Smooth muscle cell (in vitro differentiated cells): ENCODE results near the gene BMPER. TPM values are rescaled to one million over a fixed set of nuclear protein-coding genes. Genes with fewer than 3 reads are reported as not detected.

Experiments used
- DNase-seq: peaks from one replicate; lab custom pipeline; 2025; ENCODE audit not compliant: unreplicated experiment; lab: John Stamatoyannopoulos, UW
- H2AFZ ChIP-seq: fragments of 200-600 bp; sonication (generic); 2 replicates; pipeline ENCODE4 v1.6.0; 2016; ENCODE audit warnings: antibody characterized with exemption, low read depth, mild to moderate bottlenecking
- H3F3A ChIP-seq: fragments of 200-600 bp; sonication (generic); 2 replicates; pipeline ENCODE4 v1.6.0; 2017; ENCODE audit warnings: antibody characterized with exemption, low read depth
- H3K27ac ChIP-seq: fragments of 200-600 bp; sonication (generic); 2 replicates; pipeline ENCODE4 v1.5.1; 2016; ENCODE audit warnings: low read depth, mild to moderate bottlenecking
- H3K27me3 ChIP-seq: fragments of 200-600 bp; sonication (generic); 2 replicates; pipeline ENCODE4 v1.6.1; 2016; ENCODE audit warnings: low read depth, mild to moderate bottlenecking
- H3K36me3 ChIP-seq: fragments of 200-600 bp; sonication (generic); 2 replicates; pipeline ENCODE4 v1.5.1; 2016; ENCODE audit warnings: low read depth
- H3K4me1 ChIP-seq: fragments of 200-600 bp; sonication (generic); 2 replicates; pipeline ENCODE4 v1.5.1; 2016; ENCODE audit warnings: low read depth
- H3K4me2 ChIP-seq: fragments of 200-600 bp; sonication (generic); 2 replicates; pipeline ENCODE4 v1.6.0; 2016; ENCODE audit warnings: mild to moderate bottlenecking
- H3K4me3 ChIP-seq: fragments of 200-600 bp; sonication (generic); 2 replicates; pipeline ENCODE4 v1.5.1; 2016; ENCODE audit warnings: mild to moderate bottlenecking
- H3K79me2 ChIP-seq: fragments of 200-600 bp; sonication (generic); 2 replicates; pipeline ENCODE4 v1.6.0; 2016; ENCODE audit warnings: low read depth, mild to moderate bottlenecking
- H3K9ac ChIP-seq: fragments of 200-600 bp; sonication (generic); 2 replicates; pipeline ENCODE4 v1.6.0; 2016; ENCODE audit warnings: low read depth
- H3K9me3 ChIP-seq: fragments of 200-600 bp; sonication (generic); replicated peaks from 2 replicates; pipeline ENCODE4 v1.5.1; 2016; ENCODE audit warnings: low read depth
- H4K20me1 ChIP-seq: fragments of 200-600 bp; sonication (generic); 2 replicates; pipeline ENCODE4 v1.6.0; 2016; ENCODE audit warnings: low read depth
- WGBS: methylation state at CpG from one replicate; pipeline ENCODE4 v1.1.7; 2016; ENCODE audit warnings: low lambda C conversion rate; 5-methylcytosine and 5-hydroxymethylcytosine counted together
- polyA plus RNA-seq: library from polyadenylated mRNA; unstranded; fragments of >200 nt; fragmentation: Nextera tagmentation; extraction: Ambion mirVana; gene quantifications from 2 replicates; pipeline ENCODE4 v1.2.1, GENCODE V29; 2016
- total RNA-seq: library from RNA; depleted of rRNA; stranded (reverse); fragments of >200 nt; gene quantifications from 2 replicates; pipeline ENCODE4 v1.2.3, GENCODE V29; 2014
- TF ChIP-seq, protein P1 (sequence below): fragments of 200-600 bp; sonication (generic); IDR thresholded peaks from 2 replicates; pipeline ENCODE4 v1.5.1; 2017; ENCODE audit warnings: borderline replicate concordance, mild to moderate bottlenecking, antibody characterized with exemption; ENCODE audit not compliant: insufficient read depth, poor library complexity, severe bottlenecking

The BMPER gene
- total and polyA plus RNA-seq, 2 experiments from 2014 or later, result 3.0 to 21.9 TPM

DNA sequence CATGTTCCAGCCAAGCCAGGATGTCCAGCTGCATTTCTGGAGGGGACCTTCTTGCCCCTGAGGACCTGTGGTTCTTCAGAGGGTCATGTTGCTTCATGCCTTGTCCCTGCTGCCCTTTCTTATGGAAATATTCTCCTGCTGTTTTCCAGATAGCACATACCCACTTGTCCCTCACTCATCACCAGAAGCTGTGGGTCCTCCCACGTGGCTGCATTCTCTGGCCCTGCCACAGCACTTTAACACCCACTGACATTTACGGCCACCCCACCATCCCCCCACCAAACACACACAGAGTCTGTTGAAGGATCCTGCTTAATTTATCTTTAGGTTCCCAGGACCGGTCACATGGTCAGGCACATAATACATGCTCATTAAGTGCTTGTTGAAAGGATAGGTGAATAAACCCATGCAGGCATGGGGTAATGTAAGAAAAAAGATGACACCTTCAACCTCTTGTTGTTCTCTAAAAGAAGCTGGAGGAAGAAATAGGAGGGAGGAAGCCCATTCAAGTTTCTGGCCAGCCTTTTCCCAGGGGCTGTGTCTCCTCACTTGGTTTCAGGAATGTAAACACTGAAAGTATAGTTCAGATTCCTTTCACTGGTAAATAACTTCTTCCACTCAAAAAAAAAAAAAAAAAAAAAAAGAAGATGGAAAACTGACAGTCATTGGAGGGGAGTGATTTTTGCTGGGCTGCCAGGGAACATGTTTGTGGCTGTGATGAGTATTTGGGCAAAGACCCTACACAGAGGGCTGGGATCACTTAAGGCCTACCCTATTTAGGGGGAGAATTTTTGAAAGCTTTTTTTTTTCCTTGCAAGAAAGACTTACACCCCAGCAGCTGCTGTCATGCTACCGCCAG, 19.8 kb upstream of the BMPER start:
- 36% methylated on average over 4 of the region's 4 CpGs for WGBS

DNA sequence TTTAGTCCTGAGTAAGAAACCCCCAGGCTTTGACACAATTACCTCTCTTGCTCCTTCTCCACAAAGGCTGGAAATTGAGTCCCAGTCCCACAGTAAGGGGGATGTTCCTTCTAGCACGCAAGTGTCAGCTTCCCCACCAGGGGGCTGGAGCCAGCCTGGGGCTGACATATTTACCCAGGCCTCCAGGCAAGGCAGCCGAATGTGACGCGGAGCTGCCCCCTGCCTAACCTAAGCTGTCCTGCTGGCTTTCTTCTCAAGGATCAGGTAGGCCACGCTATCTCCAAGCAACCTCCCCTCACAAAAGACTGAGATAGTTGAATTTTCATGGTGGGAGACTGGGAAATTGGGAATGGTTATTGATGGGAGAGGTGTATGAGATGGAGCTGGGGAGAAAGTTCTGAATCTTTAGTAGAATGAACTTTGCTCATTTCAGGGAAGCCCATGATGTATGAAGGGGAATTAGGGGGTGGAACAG, 19.2 kb upstream of the BMPER start:
- Histone ChIP-seq H3F3A (no peaks in the 10 kb centered on the region), H3K36me3 (no peaks in the 10 kb centered on the region), H3K79me2 (no peaks in the 10 kb centered on the region), H4K20me1 (no peaks in the 10 kb centered on the region), H3K27ac (no peak overlapping the region), H3K9ac (no peak overlapping the region), H3K27me3 (peaks cover 1% of the 10 kb centered on the region), H2AFZ (no peak overlapping the region), H3K4me3 (no peak overlapping the region), H3K4me1 (no peaks in the 10 kb centered on the region), H3K4me2 (no peak overlapping the region), H3K9me3 (no peaks in the 10 kb centered on the region)
- 59% methylated on average over 5 of the region's 5 CpGs for WGBS
- no peak for DNase-seq
- TF ChIP-seq, protein P1, sequence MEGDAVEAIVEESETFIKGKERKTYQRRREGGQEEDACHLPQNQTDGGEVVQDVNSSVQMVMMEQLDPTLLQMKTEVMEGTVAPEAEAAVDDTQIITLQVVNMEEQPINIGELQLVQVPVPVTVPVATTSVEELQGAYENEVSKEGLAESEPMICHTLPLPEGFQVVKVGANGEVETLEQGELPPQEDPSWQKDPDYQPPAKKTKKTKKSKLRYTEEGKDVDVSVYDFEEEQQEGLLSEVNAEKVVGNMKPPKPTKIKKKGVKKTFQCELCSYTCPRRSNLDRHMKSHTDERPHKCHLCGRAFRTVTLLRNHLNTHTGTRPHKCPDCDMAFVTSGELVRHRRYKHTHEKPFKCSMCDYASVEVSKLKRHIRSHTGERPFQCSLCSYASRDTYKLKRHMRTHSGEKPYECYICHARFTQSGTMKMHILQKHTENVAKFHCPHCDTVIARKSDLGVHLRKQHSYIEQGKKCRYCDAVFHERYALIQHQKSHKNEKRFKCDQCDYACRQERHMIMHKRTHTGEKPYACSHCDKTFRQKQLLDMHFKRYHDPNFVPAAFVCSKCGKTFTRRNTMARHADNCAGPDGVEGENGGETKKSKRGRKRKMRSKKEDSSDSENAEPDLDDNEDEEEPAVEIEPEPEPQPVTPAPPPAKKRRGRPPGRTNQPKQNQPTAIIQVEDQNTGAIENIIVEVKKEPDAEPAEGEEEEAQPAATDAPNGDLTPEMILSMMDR, result peak; percentile 32

More for the DNA sequence above, 19.8 kb upstream of the BMPER start:
- Histone ChIP-seq H3K4me3 (no peak overlapping the region), H3K9ac (no peak overlapping the region), H3K4me2 (no peak overlapping the region), H3K27ac (no peak overlapping the region), H3K36me3 (no peaks in the 10 kb centered on the region), H3K27me3 (no peaks in the 10 kb centered on the region), H2AFZ (no peak overlapping the region), H3F3A (no peaks in the 10 kb centered on the region), H3K9me3 (no peaks in the 10 kb centered on the region), H3K79me2 (no peaks in the 10 kb centered on the region), H4K20me1 (no peaks in the 10 kb centered on the region), H3K4me1 (no peaks in the 10 kb centered on the region)
- DNase-seq, result no peak
- TF ChIP-seq, protein P1, result no peak

DNA sequence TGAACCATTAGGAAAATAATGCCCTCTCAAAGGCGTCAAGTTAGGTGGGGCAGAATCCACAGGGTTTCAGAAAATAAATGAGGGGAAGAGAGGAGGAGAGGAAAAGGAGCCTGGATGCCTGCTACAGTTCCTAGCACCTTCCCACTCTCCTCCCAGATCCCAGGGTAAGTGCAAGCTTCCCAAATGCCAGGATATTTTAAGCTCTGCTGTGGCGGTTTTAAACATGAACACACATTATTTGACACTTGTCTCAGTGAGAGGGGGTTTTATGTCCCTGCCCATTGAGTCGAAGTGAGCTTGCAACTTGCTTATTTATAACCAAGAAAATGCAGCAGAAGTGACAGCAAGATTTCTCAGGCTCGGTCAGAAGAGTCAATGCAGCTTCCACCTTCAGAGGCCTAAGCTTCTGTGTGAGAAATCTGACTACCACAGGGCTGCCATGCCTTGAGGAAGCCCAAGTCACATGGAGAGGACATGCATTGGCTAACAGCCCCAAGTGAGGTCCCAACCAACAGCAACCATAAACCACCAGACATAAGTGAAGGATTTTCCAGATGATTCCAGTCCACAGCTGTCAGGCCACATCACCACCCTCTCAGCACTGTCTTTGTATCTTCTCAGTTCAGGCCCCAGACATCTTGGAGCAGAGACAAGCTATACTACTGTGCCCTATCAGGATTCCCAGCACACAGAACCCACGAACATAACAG, 17.9 kb upstream of the BMPER start:
- H3K4me3 ChIP-seq, result no peak overlapping the region
- H4K20me1 ChIP-seq, result no peaks in the 10 kb centered on the region
- no peak overlapping the region for H3K27ac ChIP-seq
- H3F3A ChIP-seq, result no peaks in the 10 kb centered on the region
- no peak overlapping the region for H3K4me2 ChIP-seq
- no peak for DNase-seq
- no peaks in the 10 kb centered on the region for H3K36me3 ChIP-seq
- peaks cover 13% of the 10 kb centered on the region for H3K27me3 ChIP-seq
- H3K9me3 ChIP-seq, result no peaks in the 10 kb centered on the region
- no peaks in the 10 kb centered on the region for H3K4me1 ChIP-seq
- WGBS, result 83% methylated on average over 5 of the region's 5 CpGs
- no peaks in the 10 kb centered on the region for H3K79me2 ChIP-seq
- no peak overlapping the region for H2AFZ ChIP-seq
- TF ChIP-seq, protein P1, result no peak
- no peak overlapping the region for H3K9ac ChIP-seq
